Measurements from ENCODE around the gene SRSF5.

SRSF5 gene

GRCh38 chr14:69803753-69804152 lies 36.8 kb downstream of the SRSF5 start:
- H3K4me3 ChIP-seq (ENCODE audit: low read depth, low read length): no peak overlapping the region
- TF ChIP-seq, protein P1, sequence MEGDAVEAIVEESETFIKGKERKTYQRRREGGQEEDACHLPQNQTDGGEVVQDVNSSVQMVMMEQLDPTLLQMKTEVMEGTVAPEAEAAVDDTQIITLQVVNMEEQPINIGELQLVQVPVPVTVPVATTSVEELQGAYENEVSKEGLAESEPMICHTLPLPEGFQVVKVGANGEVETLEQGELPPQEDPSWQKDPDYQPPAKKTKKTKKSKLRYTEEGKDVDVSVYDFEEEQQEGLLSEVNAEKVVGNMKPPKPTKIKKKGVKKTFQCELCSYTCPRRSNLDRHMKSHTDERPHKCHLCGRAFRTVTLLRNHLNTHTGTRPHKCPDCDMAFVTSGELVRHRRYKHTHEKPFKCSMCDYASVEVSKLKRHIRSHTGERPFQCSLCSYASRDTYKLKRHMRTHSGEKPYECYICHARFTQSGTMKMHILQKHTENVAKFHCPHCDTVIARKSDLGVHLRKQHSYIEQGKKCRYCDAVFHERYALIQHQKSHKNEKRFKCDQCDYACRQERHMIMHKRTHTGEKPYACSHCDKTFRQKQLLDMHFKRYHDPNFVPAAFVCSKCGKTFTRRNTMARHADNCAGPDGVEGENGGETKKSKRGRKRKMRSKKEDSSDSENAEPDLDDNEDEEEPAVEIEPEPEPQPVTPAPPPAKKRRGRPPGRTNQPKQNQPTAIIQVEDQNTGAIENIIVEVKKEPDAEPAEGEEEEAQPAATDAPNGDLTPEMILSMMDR (IDR thresholded peaks at IDR 0.05; ENCODE audit: low read depth, low read length, missing control alignments): no peak
- H3K36me3 ChIP-seq (replicated peaks): no peaks in the 10 kb centered on the region
- no peak overlapping the region for H3K27ac ChIP-seq
- in situ Hi-C loops (cut with HindIII; ENCODE audit: low pct_ligation_motif_present, low sequenced_read_pairs): no loop called here
- no peaks in the 10 kb centered on the region for H3K27me3 ChIP-seq (replicated peaks)
- no peak for DNase-seq

DNA sequence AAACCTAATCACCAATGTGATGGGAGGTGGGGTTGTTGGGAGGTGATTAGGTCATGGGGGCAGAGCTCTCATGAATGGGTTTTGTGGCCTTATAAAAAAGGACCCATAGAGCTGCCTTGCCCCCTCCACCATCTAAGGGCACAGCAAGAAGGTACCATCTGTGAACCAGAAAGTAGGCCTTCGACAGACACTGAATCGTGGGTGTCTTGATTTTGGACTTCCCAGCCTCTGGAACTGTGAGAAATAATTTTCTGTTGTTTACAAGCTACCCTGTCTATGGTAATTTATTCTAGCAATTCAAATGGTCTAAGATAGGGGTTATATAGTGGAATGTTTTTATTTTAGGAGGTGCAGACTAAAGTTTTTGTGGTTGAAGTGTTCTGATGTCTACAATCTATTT lies 38.0 kb downstream of the SRSF5 start:
- no peak overlapping the region for H3K4me3 ChIP-seq (ENCODE audit: low read depth, low read length)
- no peak overlapping the region for H3K27ac ChIP-seq
- no peaks in the 10 kb centered on the region for H3K27me3 ChIP-seq (replicated peaks)
- DNase-seq: no peak
- H3K36me3 ChIP-seq (replicated peaks): no peaks in the 10 kb centered on the region
- TF ChIP-seq, protein P1 (IDR thresholded peaks at IDR 0.05; ENCODE audit: low read depth, low read length, missing control alignments): no peak
- in situ Hi-C loops (cut with HindIII; ENCODE audit: low pct_ligation_motif_present, low sequenced_read_pairs): no loop called here

- DNase-seq: no peak
- in situ Hi-C loops (cut with HindIII; ENCODE audit: low pct_ligation_motif_present, low sequenced_read_pairs): no loop called here
- Histone ChIP-seq H3K36me3 (replicated peaks) (no peaks in the 10 kb centered on the region), H3K27me3 (replicated peaks) (no peaks in the 10 kb centered on the region), H3K4me3 (ENCODE audit: low read depth, low read length) (no peak overlapping the region), H3K27ac (no peak overlapping the region)
- TF ChIP-seq, protein P1 (IDR thresholded peaks at IDR 0.05; ENCODE audit: low read depth, low read length, missing control alignments): no peak
These were observed 40.2 kb downstream of the SRSF5 start for GRCh38 chr14:69807192-69807591.

DNA sequence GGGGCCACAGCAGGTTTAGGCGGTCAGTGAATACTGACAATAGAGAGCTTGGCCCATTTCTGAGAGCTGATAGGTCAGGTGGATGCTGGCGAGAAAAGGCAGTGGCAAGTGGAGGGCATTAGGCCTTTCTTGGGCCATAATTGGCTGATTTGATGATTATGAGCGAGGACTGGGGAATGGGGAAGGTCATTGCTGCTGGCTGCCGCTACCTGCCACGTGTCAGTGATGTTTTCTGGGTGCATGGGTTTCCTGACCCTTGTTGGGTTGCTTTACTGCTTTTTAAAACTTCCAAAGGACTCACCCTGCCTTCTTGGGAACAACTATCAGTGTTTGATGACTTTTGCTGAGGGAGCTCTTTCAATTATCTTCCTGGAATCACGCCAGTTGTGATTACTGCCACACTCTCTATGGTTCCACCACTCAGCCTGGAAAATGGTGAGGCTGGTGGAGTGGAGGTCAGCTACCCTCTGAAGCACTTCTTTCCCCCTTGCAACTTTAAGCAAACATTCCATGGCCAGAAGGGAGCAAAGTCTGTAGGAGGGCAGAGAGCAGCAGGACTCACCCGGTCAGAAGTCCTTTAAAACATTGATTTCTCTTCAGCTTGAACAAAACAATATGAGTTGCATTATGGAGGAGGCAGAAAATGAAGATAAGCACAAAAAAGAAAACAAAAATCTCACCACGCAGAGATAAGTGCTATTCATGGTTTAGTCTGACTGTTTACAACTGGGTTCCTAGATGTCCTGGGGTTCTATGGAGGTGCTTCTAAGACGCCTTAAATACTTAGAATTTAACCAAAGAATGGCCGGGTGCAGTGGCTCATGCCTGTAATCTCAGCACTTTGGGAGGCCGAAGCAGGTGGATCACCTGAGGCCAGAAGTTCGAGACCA lies 42.2 kb downstream of the SRSF5 start:
- no peak overlapping the region for H3K4me3 ChIP-seq (ENCODE audit: low read depth, low read length)
- H3K36me3 ChIP-seq (replicated peaks): no peaks in the 10 kb centered on the region
- in situ Hi-C loops (cut with HindIII; ENCODE audit: low pct_ligation_motif_present, low sequenced_read_pairs): no loop called here

GRCh38 chr14:69811227-69811867 lies 44.4 kb downstream of the SRSF5 start:
- TF ChIP-seq, protein P1 (IDR thresholded peaks at IDR 0.05; ENCODE audit: low read depth, low read length, missing control alignments): no peak
- in situ Hi-C loops (cut with HindIII; ENCODE audit: low pct_ligation_motif_present, low sequenced_read_pairs): no loop called here
- Histone ChIP-seq H3K27me3 (replicated peaks) (no peaks in the 10 kb centered on the region), H3K4me3 (ENCODE audit: low read depth, low read length) (no peak overlapping the region), H3K27ac (no peak overlapping the region), H3K36me3 (replicated peaks) (no peaks in the 10 kb centered on the region)
- DNase-seq: no peak

More for the DNA sequence above, 42.2 kb downstream of the SRSF5 start:
- Histone ChIP-seq H3K27ac (no peak overlapping the region), H3K27me3 (replicated peaks) (no peaks in the 10 kb centered on the region)
- DNase-seq: no peak
- TF ChIP-seq, protein P1 (IDR thresholded peaks at IDR 0.05; ENCODE audit: low read depth, low read length, missing control alignments): no peak
